NCI-H2107 treated with DMSO at 0.1 percent for 48 hours (cell line): ENCODE results near the gene PXYLP1.
"Not testable (repeated sequence)": the region's sequence is repeated elsewhere in the genome, so short reads cannot be mapped to it uniquely, and the experiment has no call there.

ENCODE experiments used
- DNase-seq: peaks from one replicate; lab custom pipeline; 2025; ENCODE audit not compliant: unreplicated experiment; lab: John Stamatoyannopoulos, UW

Gene PXYLP1

GRCh38 chr3:141231101-141231951 lies at the start of gene PXYLP1:
PXYLP1 (plus strand) TSS chr3:141231825; CDS start chr3:141260176, 28,351 bp downstream.
- DNase-seq: peak; percentile 60

GRCh38 chr3:141183606-141184005 lies 48.0 kb upstream of the PXYLP1 start:
- no peak for DNase-seq

- DNase-seq: no peak
These were observed 47.2 kb upstream of the PXYLP1 start for GRCh38 chr3:141184430-141184829.

GRCh38 chr3:141191097-141191749 lies 40.4 kb upstream of the PXYLP1 start:
- no peak for DNase-seq

- DNase-seq: peak; percentile 91
These were observed 39.3 kb upstream of the PXYLP1 start for GRCh38 chr3:141192345-141192744.

- no peak for DNase-seq
These were observed 38.4 kb upstream of the PXYLP1 start for GRCh38 chr3:141193066-141193830.

- no peak for DNase-seq
These were observed 30.5 kb upstream of the PXYLP1 start for GRCh38 chr3:141201122-141201521.

GRCh38 chr3:141202682-141203081 lies 28.9 kb upstream of the PXYLP1 start:
- DNase-seq: no peak

- DNase-seq: no peak
These were observed 27.8 kb upstream of the PXYLP1 start for GRCh38 chr3:141203866-141204265.

GRCh38 chr3:141204343-141204742 lies 27.3 kb upstream of the PXYLP1 start:
- no peak for DNase-seq

GRCh38 chr3:141211306-141211705 lies 20.3 kb upstream of the PXYLP1 start:
- not testable (repeated sequence) for DNase-seq

- DNase-seq: no peak
These were observed 19.5 kb upstream of the PXYLP1 start for GRCh38 chr3:141212101-141212500.

GRCh38 chr3:141212555-141212954 lies 19.1 kb upstream of the PXYLP1 start:
- DNase-seq: no peak

- DNase-seq: no peak
These were observed 14.7 kb upstream of the PXYLP1 start for GRCh38 chr3:141216975-141217374.

- no peak for DNase-seq
These were observed 14.2 kb upstream of the PXYLP1 start for GRCh38 chr3:141217389-141217788.

GRCh38 chr3:141218162-141218835 lies 13.3 kb upstream of the PXYLP1 start:
- DNase-seq: no peak

GRCh38 chr3:141218926-141219325 lies 12.7 kb upstream of the PXYLP1 start:
- no peak for DNase-seq

GRCh38 chr3:141223673-141224166 lies 7.9 kb upstream of the PXYLP1 start:
- DNase-seq: no peak

GRCh38 chr3:141225939-141226338 lies 5.7 kb upstream of the PXYLP1 start:
- DNase-seq: no peak

- DNase-seq: no peak
These were observed 4.4 kb upstream of the PXYLP1 start for GRCh38 chr3:141227216-141227615.

- DNase-seq: no peak
These were observed 3.9 kb upstream of the PXYLP1 start for GRCh38 chr3:141227752-141228151.
